AG08396 (cell line): ENCODE data around the gene OBP2B.
"Not testable (repeated sequence)": the region's sequence is repeated elsewhere in the genome, so short reads cannot be mapped to it uniquely, and the experiment has no call there.

Experiments
- DNase-seq: peaks from one replicate; pipeline ENCODE4 v3.0.0; 2012; ENCODE audit warnings: low spot score, mixed read lengths

Gene OBP2B, protein sequence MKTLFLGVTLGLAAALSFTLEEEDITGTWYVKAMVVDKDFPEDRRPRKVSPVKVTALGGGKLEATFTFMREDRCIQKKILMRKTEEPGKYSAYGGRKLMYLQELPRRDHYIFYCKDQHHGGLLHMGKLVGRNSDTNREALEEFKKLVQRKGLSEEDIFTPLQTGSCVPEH

DNA sequence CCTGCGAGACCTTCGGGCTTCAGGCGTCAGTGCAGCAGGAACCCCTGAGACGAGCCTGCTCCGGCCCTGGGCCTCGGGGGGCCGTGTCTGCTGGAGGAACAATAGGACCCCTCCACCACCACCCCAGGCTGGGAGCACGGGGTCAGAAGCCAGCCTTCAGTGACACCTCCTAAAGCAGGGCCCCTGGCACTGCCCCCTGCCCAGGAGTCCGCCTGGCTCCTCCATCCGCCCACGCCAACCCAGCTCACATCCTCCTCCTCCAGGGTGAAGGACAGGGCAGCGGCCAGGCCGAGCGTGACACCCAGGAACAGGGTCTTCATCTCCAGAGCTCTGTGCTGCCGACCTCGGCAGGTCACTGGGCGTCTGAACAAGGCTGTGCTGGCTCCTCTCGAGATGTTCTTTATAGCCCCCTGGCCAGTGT lies at the start of gene OBP2B:
Gene OBP2B, minus strand, starts transcription at position 371 of the 421 bp plus-strand sequence. Its CDS starts 51 bp downstream, at position 320.
- DNase-seq: not testable (repeated sequence)

DNA sequence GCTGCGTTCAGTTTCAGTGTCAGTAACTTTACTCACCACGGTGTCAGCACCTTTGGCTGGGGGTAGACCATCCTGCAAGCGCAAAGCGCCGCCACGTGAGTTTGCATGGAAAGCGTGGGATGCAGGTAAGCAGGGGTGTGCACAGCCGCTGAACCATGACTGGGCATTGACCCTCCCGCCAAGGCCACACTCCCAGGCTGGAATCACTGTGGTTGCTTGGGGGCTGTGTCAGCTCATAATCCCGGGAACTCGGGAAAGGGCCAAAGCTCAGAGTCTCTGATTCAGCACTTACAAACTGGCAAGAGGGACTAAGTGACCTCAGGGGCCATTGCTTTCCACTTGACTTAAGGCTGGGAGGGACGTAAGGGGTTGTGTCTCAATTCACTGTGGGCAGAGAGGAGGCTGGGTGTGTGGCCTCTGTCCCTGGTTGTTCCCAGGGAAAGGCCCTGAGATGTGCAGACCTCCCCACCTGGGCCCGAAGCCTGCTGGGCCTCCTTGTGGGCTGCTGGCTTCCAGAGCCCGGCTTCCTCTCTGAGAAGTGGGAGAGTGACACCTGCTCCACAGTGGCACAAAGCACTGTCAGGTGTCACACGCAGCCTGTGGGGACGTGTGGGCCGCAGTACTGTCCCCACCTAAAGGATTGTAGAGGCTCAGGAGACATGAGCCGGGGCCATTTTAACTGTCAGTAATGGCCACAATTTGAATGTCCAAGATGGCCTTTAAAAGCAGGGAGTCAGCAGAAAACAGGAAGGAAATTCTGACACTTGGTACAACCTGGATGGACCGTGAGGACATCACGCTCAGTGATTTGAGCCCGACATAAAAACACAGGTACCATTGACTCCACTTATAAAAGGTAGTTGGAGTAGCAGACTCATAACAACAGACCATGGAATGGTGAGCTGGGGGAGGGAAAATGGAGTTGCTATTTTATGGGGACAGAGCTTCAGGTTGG lies 49.3 kb upstream of the OBP2B start:
- no peak for DNase-seq

DNA sequence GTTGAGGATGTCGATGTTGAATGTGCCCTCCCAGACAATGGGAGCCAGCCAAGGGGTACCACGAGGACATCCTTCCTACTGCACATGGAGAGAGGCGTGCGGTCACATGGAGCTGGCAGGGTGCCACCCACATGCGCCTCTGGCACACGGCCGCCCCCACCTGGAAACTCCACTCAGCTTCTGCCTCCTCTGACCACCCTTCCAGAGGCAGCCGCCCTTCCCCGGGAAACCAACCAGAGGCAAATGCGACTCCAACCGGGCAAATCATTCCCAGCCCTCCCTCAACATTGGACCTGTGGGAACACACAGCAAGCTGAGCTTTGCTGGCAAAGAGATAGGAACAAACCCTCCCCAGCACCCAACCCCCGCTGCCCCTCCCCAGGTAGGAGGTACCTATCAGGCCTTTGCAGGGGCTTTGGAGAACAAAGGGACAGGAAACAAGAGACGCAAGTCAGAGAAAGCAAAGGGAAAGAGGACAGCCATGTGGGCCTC lies 48.5 kb upstream of the OBP2B start:
- no peak for DNase-seq

DNA sequence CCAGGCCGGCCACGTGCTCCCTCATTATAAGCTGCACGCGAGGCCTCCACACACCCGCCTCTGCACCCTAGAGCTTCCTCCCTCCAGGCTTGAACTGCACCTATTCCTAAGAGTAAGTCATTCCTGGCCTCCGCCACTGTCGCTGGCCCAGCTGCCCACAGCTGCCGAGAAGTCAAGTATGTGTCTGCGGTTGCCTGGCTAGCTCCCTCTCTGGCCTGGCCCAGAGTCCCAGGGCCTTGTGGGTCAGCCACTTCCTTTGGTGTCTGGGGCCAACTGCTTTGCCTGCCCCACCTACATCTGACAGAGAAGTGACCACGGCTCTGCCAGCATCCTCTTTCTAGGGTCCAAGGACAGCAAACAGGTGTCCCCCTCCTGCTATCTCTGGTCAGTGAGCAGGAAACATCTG lies 47.6 kb upstream of the OBP2B start:
- no peak for DNase-seq

DNA sequence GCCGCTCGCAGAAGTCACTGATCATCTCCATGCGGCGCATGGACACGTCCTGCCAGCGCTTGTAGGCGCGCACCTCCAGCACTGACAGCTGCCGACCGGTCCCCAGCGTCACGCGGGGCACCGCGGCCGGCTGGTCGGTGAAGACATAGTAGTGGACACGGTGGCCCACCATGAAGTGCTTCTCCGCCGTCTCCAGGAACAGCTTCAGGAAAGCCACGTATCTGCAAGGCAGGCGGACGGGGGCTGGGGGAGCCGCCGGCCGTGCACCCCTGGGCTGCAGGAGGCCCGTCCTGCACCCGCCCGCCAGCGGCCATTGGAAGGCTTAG lies 47.0 kb upstream of the OBP2B start:
- DNase-seq: no peak

DNA sequence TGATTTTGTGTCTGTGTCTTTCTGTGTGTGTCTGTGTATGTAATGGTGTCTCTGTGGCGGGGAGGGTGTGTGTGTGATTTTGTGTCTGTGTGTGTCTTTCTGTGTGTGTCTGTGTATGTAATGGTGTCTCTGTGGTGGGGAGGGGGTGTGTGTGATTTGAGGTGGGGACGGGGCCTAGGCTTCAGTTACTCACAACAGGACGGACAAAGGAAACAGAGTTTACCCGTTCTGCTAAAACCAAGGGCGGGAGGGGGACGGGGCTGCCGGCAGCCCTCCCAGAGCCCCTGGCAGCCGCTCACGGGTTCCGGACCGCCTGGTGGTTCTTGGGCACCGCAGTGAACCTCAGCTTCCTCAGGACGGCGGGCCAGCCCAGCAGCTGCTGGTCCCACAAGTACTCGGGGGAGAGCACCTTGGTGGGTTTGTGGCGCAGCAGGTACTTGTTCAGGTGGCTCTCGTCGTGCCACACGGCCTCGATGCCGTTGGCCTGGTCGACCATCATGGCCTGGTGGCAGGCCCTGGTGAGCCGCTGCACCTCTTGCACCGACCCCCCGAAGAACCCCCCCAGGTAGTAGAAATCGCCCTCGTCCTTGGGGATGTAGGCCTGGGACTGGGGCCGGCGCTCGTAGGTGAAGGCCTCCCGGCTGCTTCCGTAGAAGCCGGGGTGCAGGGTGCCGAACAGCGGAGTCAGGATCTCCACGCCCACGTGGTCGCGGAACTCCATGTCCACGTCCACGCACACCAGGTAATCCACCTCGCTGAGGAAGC lies 46.5 kb upstream of the OBP2B start:
- no peak for DNase-seq

DNA sequence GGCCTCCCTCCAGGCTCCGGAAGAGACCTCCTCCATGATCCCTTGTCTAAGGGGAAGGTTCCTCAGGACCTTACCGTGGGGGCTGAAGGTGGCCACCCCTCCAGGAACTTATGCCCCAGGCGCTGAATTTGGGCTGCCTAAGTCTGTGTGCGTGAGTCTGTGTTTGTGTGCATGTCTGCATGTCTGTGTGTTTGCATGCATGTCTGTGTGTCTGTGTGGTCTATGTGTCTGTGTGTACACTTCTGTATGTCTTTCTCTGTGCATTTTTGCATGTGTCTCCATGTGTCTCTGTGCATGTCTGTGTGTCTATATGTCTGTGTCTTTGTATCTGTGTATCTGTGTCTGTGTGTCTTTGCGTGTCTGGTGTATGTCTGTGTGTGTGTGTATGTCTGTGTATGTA lies 45.4 kb upstream of the OBP2B start:
- DNase-seq: no peak

DNA sequence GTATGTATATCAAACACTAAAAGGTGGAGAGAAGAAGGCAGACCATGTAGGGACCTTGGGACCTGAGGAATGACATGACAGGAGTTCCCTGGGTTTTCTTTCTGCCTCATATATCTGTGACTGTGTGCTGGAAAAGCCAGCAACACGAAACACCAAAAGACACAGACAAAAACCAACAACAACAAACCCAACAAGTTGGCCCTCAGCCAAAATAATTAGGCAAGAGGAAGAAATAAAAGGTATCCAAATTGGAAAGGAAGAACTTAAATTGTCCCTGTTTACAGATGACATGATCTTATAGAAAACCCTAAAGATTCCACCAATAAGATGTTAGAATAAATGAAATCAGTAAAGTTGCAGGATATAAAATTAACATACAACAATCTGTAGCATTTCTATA lies 44.2 kb upstream of the OBP2B start:
- DNase-seq: no peak

DNA sequence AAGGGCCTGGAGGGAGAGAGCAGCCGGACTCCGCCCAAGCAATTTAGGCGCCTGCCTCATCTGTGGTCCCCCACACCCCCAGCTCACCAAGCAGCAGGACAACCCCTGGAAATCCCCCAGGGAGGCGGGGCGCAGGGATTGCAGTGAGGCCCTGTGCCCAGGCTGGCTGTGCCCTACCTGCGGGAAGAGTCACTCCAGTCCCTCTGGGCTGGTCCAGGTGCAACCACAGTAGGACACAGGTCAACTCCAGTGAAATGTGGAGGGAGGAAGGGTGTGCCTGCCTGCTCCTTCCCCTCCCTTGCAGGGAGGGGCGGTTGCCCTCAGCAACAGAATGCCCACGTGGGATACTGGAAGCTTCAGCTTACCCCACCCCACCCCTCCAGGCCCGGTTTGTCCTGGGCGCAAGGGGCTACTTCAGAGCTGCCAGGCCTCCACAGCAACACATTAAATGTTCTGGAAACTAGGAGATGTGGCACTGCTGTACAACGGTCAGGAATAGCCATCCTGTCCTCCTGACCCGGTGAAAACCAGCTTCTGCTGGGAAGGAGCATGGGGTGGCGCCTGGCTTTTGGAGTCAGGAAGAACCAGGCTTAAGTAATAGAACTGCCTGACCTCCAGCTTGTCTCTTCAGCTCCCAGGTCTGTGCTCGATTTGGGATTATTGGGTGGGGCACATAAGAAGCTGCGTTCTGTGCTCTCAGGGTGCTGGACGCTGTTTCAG lies 43.4 kb upstream of the OBP2B start:
- no peak for DNase-seq

DNA sequence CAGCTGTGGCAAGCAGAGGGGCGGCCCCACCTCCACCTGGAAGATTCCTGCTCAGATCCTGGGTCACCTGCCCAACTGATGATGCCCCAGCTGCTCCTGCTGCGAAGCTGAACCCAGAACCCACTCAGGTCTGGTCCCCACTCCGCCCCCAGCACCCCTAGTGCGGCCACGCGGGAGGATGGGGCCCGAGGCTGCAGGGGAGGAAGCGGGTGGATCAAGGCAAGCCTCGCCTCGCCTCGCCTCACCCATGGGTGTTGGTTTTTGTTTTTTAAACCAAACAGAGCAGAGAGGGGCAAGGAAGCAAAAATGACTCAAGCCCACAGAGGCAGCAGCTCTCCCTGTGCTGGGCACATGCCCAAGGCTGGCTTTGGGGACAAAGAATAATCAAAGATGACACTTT lies 42.7 kb upstream of the OBP2B start:
- no peak for DNase-seq

DNA sequence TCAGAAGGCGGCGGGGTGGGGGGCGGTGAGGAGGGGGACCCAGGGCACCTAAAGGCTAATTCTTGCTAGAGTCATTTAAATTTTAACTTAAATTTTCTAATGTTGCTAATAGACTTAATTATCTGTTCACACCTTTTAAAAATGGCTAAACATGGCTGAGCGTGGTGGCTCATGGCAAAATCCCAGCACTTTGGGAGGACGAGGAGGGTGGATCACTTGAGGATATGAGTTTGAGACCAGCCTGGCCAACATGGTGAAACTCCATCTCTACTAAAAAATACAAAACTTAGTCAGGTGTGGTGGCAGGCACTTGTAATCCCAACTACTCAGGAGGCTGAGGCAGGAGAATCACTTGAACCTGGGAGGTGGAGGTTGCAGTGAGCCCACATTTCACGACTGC lies 42.2 kb upstream of the OBP2B start:
- DNase-seq: not testable (repeated sequence)

DNA sequence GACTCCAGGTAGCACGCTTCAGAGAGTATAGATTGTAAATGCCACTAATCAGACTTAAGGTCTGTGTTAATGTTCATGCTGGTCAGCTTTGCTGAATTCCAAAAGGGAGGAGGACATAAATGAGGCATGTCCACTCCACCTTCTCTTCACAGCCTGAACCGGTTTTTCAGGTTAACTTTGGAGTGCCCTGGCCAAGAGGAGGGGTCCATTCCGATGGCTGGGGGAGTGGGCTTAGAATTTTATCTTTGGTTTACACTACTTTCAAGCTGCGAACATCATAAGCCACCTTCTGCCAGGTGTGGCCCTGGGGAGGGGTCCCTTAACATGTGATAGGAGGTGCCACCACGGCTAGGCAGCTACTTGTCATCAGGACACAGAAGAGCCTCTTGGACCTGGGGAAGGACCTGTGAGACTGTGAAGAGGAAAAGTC lies 41.7 kb upstream of the OBP2B start:
- no peak for DNase-seq

DNA sequence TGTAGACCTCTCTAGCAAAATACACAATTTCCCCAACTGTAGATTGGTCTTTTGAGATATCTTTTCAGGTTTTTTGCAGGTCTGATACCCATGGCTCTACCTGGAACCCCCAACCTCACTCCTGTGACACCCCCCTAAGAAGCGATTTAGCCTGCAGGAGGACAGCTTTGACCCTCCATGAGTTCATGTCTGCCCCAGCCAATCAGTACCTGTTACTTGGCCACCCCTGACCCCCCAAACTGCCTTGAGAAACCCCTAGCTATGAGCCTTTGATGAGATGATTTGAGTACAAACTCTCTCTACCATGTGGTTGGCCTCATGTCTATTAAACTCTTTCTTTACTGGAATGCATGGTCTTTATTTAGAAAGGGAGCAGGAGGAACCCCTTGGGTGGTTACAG lies 40.3 kb upstream of the OBP2B start:
- no peak for DNase-seq

DNA sequence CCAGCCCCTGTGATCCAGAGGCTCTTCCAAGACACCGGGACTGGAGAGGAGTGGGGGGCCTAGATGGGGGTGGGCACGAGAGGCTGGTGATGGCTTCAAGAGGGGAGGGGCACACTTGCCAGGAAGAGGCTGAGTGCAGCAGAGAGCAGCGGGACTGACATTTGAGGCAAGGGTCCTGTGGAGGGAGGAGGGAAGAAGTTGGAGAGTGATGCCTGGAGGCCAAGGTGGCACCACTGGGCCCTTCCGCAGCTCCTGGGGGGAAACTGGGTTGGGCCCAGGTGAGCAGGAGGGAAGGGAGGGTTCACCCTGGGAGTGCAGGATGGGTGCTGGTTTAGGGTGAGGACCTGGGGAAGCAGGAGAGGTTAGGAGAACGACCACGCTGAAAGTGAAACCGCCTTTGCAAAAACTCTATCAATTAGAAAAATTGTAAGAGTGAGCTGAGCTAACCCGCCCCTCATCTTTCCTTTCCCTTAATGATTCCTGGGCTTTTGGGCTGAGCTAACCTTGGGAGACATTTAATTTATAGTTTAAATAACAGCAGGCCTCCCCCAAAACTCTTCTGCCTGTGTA lies 39.8 kb upstream of the OBP2B start:
- DNase-seq: no peak

DNA sequence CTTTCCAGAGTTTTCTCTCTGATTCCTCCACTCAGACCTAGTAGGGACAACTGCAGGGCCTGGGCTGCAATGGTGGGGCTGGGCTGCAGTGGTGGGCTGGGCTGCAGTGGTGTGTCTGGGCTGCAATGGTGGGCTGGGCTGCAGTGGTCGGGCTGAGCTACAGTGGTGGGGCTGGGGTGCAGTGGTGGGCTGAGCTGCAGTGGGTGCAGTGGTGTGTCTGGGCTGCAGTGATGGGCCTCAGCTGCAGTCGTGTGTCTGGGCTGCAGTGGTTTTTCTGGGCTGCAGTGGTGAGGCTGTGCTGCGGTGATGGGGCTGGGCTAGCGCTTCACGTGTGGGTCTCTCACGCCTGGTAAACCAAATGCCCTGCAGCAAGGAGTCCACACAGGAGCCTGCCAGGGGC lies 38.6 kb upstream of the OBP2B start:
- no peak for DNase-seq

DNA sequence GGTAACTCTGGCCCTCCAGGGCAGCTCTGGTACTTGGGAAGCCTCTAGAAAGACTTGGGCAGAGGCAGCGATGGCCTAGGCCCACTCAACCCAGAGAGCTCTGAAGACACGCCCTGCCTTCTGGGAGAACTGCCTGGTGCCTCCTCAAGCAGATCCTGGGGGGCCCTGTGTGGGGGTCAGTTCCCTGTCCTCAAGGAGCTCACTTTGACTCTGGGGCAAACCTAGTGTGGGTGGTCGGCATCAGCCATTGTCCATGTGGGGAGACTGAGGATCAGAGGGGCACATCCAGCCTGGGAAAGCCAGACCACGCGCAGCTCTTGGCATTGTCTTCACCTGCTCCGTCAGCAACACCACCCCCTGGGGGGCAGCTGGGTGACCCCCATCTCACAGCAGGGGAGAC lies 37.9 kb upstream of the OBP2B start:
- no peak for DNase-seq

DNA sequence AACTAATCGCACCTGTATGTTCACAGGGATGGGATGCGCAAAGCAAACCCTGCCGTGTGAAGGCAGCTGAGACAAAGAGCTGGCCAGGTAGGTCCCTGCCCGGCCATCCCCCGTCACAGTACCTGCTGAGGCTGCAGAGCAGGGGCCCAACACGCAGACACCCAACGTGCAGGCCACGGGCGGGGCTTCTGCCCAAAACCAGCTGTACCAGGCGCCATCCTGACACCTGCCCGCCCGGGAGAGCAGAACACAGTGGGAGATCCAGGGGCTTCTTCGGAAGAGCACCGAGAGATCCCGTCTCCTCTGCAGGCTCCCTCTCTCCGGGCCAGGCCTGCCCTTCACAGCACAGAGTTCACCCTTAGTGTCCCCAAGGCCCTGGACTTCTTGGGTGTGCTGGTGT lies 37.5 kb upstream of the OBP2B start:
- no peak for DNase-seq

DNA sequence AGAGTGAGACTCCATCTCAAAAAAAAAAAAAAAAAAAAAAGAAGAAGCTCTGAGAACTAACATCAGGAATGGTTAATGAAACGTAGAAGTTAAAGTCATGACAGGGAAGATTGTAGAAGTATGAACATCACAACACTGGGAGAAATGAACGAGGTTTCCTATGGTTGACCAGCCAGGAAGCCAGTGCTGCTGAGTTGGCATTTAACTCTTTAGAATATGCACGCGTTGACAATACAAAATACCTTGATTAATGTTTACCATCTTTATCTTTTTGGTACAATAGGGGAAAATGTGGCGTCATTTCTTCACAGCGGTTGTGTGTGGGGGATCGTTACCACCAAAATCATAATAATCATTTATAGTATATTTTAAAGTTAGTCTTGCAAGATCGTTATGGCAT lies 33.9 kb upstream of the OBP2B start:
- no peak for DNase-seq

DNA sequence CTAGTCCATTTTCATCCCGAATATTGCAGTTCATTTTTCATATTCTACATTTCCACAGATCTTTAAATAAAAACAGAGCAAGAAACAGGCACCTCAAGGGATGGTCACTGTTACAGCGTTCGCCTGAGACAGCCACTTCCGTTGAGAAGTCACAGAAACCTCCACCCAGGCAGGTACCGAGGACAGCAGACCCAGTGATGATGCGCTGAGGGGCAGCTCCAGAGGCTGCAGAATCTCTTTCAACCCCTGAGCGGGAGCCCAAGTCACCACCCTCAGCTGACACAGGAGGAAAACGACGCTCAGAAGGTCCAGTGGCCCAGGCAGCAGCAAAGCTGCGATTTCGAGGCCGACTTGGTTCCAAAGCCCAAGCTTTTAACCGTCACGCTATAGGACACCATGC lies 33.2 kb upstream of the OBP2B start:
- no peak for DNase-seq

DNA sequence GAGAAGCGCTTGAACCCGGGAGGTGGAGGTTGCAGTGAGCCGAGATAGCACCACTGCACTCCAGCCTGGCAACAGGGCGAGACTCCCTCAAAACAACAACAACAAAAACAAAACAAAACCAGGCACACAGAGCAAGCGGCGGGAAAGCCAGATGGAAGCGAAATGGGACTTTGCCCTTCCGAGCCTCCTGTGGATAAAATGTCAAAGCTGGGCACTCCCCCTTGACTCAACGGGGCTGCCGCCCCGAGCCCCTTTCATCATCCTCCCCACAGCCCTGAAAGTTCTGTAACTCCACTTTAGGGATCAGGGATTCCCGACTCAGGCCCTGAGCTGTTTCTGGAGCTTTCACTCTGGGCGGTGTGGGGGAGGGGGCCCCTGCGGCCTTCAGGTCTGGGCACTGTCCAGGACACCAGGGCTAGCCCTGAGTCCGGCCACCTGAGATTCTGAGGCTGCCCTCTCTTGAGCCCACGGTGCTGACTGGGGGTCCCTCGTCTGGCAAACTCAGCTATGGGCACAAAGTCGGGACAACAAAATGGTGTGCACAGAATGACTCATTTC lies 30.6 kb upstream of the OBP2B start:
- no peak for DNase-seq

DNA sequence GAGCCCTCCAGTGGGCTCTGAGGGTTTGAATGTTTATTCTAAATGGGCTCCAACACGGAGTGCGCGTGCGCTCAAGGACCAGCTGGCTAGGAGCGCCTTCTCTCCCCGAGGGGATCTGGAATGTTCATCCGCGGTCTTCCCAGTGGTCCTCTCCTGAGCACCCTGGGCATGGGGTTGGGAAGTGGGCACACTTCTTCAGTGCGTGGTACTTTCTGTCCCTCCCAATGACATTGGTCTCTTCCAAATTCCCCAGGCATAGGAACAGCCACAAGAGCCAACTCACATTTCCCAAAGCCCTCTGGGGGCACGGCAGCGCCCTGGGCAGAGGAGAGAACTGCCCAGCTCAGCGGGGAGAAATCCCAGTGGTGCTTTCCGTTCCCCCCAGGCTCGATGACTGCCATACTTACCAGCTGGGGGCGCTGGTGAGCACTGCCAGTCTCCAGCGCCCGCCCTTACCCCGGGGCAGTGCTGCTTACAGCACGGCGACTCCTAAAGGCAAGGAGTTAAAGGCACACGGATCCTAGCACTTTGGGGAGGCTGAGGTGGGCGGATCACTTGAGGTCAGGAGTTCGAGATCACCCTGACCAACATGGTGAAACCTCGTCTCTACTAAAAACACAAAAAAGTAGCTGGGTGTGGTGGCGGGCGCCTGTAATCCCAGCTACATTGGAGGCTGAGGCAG lies 29.9 kb upstream of the OBP2B start:
- DNase-seq: peak; percentile 87
